Activated CD4-positive, alpha-beta T cell treated with anti-CD3 and anti-CD28 coated beads, Interleukin-10, Interleukin-2, amounts not matched to agents 100 ng/mL and 50 ng/mL, durations not matched to agents 16 hours and 8 hours (primary cell): ENCODE data around the gene GLB1L2.
"Not testable (repeated sequence)": the region's sequence is repeated elsewhere in the genome, so short reads cannot be mapped to it uniquely, and the experiment has no call there.

ENCODE experiments used
- DNase-seq: peaks from one replicate; pipeline ENCODE4 v3.0.0-alpha.2; 2020

The GLB1L2 gene

DNA sequence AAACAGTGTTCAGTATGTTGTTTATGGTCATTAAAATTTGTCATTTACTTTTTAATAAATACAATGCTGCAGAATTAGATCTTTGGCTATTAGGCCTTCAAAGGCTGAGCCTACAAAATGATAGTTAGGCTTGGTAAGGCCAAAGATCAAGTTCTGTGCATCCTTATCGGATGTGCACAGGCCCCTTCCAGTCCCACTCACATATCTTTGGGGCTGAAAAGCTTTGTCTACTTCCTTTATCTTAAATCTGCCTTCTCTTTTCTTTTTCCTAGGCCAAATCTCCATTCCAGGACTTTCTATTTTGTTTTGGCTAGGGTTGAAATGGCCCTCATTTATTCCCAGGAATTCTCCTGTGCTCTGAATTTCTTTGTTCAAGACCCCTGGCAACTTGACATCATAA, 3.4 kb upstream of the GLB1L2 start:
- no peak for DNase-seq

DNA sequence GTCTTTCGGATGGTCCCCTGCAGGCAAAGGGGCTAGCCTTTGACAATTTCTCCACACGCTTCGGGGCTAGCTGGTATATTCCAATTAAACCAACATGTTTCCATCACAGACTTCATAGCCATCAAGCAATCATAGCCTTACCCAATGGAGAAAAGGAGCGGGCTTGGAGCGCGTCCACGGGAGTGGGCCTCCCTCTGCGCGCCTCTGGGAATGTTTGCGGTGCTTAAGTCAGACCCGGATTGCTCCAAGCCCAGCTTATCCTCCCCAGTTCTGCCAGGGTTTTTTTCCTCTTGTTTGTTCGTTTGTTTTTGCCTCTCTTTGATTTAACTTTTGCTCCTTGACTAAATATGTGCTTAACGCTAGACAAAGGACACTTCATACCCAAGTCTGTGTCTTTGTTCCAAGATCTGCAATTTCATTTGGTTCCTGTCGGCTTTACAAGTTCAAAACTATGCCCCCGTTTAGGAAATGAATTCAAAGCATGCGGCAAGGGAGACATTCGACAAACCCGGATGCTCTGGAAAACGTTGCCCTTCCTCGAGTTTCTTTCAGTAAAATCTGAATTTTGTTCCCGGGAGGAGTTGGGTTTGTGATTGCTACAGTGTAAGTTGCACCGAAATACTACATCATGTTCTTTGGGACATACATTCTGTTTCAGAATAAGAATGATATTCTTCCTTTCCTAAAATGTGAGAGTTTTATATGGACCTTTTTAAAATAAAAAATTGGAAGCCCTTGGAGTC, 1.0 kb upstream of the GLB1L2 start:
- no peak for DNase-seq

DNA sequence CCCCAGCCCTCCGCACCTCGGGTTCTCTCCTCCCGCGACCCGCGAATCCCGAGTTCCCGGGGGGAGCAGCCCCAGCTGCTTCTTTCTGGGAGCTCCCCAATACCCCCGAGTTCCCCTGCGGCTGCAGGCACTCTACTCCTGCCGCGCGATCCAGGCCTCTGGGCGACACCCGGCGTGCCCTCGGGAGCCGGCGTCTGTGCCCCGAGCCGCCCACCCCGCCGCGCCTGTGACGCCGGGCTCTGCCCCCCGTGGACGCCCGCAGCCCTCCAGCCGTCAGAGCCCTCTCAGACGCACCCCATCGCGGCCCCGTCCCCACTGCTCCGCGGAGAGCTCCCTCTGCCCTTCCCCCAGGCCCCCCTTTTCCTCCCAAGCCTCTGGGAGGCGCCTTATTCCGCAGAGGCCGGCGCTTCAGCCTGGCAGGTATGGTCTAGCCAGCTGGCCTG, 422 bp downstream of the GLB1L2 start:
- peak; percentile 11 for DNase-seq

DNA sequence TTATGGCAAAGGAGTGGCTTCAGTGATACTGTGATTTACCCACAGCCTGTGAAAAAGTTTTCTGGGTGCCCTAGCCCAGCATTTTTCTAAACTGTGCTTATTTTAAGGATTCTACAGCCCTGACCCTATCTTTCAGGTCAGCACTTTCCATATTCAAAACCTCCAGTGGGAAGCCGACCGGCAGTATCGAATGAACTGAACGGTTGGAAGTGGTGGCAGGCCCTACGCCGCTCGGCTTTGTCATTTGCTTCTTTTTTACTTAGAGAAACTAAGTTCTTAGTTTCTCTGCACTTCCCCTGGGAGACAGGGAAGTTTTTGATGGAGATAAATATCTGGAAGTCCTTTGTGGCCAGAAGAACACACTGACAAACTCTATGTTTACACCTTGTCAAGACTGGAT, 994 bp downstream of the GLB1L2 start:
- no peak for DNase-seq

DNA sequence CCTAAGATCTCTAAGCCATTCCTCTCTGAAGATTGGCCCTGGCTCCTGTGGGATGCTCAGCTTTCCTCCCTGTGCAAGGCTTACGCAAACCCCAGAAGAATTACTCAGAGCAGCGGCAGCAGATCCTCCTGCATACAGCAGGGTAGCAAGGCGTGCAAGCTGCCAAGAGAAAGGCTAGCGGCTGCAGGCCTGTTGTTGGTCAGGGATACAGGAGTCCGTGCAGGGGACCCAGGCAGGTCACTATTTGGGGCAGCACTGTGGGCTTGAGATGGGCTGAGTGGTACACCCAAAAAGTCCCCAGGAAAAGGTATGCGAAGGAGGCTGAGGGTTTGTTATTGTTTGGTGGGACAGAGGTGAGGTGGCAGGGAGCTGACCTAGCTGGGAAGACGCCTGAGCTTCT, 1.5 kb downstream of the GLB1L2 start:
- no peak for DNase-seq

DNA sequence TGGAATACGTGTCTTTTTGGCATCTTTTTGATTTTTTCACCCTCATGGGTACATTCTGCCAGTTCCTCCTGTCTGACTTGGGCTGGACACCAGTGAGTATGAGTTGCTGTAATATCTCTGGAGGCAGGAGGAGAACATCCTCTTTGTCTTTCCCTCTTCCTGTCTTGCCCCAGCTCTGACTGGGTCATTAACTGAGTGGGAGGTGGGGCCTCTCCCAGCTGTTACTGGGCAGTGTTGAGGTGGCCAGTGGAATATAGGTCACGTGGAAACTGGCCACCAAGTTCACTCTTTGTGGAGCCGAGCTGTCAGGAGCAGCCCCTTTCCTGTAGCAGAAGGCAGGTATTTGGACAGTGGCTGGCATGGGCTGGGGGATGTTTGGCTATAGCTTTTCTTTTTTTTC, 2.2 kb downstream of the GLB1L2 start:
- no peak for DNase-seq

DNA sequence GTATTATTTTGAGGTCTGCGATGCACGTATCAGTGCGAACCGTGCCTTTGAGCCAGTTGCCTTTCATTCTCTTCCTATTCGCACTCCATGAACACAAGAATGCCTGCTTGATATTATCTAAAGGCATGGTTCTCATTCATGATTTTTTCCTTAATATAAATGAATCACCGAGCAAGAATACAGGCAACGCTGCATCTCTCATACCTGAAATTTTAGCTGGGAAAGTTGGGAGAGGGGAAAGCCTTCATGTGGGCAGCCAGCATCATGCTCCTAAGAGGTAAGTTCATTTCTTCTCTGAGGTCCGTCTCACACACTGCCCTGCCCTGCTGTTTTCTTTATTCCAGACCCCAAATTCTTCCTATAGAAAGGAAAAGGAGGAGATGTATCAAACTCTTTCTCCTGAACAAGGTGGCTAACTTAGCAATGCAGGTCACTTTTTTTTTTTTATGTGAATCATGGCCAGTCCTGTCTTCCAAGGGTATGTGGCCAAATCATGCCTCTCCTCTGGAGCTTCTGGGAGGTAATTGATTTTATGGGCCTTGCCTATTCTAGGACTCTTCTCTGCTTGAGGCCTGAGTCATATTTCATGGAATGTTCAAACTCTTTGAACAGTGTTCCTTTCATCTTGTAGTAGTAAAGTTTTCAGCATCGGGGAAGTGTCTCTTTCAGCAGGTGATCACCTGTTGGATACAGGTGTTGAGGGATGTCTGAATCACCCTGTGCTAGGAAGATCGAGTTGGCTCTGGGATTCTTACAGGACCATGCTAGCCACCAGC, 3.2 kb downstream of the GLB1L2 start:
- DNase-seq = no peak

DNA sequence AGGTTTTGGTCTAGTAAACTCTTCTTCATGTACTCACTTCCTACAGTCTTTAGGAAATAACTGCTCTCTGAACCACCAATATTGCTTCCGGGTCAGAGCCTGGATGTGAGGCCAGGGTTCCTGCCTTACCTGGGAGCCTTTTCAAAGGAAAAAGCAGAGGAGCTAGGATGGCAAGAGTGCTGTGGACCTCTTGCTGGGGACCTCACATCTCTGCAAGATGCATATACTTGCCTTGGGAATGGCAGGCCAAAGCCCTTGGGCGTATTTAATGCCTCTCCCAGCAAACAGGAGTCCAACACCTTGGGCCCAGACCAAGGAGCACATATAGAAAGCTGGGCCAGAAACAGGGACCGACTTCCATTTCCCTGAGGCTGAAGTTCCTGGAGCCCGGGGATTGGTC, 5.3 kb downstream of the GLB1L2 start:
- DNase-seq = no peak

DNA sequence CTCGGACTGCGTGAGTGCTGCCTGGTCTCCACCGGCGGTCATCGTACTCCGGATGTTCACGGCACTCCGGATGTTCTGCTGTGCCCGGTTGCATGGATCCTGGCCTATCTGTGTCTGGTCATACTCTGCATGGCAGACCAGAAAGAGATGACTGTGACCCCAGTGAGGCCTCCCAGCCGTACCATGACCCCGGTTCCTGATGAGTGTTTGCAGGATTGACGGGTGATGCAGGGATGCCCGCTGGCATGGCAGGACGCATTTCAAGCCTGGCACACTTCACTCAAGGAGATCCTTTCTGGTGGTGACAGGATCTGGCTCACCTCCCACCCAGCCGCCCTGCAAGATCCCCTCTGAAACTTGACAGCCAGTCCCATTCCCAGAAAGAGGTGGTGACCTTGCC, 6.3 kb downstream of the GLB1L2 start:
- DNase-seq = no peak

DNA sequence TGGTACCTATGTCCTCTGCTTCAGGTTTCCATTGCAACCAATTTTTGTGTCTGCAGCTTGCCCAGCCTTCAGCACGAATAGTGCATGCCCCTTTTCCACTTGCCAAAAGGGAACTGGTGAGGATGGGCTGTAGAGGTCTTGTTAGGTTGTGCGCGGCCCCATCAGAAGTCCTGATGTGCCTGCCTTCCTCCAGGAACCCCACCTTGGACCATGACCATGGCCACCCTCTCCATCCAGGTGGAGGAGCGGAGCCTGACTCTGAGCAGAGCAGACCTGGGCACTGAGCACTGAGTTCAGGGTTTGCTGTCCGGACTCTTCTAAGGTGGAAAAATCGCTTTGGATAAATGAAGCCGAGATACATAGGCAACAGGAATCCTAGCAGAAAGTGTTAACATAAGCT, 6.9 kb downstream of the GLB1L2 start:
- no peak for DNase-seq

DNA sequence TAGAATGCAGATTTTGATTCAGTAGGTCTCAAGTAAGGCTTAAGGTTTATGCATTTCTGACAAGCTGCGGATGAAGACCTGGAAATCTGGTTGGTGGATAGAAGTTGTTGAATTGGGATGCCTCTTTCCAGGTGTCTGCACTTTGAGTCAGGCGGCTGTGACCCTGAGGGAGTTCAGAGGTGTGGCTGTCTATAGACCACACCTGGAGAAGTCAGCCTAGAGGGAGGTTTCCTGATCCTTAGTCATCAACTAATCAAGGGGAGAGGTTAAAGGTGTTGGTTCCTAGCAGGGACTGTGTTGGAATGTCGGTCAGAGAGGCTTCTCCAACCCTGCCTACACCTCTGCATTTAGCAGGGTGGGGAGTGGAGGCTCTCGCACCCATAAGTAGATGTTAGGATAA, 8.0 kb downstream of the GLB1L2 start:
- no peak for DNase-seq

DNA sequence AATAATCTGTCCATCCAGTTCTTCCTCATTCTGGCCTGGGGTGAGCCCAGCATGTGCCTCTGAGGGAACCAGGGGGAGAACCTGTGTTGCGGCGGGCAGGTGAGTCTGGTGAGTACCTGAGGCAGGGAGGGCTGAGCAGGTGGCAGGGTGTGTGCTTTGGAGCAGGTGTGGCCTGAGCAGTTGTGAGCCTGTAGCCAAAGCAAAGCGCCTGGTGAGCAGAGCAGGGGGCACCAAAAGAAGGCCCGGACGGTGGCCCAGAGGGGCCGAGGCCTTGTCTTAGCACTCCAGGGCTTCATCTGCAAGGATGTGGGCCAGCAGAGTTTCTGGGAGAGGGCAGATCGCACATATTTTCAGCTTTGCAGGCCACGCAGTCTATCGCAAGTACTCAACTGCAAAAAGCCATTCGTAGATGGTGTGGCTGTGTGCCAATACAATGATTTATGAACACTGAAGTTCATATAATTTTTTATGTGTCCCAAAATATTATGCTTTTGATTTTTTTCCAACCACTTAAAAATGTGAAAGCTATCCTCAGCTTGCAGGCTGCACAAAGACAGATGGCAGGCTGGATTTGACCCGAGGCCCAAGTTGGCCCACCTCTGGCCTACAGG, 8.7 kb downstream of the GLB1L2 start:
- DNase-seq = no peak

DNA sequence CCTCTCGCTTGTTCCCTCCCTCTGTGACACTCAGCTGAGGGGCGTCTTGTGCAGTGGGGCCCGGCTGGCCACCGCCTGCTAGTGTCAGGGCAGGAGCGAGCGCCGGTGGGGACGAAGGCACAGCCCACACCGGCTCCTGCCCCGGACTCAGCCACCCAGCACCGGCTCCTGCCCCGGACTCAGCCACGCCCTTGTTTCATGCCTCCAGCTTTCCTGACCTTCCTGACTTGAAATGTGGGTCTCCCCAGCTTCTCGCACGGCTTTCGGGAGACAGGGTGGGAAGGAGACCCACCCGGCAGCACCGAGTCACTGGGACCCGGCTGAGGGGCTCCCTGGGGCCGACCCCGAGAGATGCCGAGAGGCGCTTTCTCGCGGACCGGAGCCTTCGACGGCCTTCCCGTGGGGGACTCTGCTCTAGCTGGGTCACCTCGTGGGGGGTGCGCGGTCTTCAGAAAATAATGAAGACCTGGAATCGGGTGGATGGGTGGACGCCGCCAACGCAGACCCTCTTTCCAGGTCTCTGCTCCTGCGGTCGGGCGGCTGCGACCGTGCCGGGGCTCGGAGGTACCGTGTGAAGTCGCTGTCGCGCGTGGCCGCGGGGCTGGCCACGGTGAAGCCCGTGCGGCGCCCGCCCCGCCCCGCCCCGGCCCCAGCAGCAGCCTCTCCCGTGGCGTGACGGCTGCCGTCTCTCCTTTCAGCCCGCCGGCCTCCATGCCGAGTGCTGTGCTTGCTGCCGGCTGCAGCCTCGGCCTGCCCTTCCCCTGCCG, 10.2 kb downstream of the GLB1L2 start:
- no peak for DNase-seq

DNA sequence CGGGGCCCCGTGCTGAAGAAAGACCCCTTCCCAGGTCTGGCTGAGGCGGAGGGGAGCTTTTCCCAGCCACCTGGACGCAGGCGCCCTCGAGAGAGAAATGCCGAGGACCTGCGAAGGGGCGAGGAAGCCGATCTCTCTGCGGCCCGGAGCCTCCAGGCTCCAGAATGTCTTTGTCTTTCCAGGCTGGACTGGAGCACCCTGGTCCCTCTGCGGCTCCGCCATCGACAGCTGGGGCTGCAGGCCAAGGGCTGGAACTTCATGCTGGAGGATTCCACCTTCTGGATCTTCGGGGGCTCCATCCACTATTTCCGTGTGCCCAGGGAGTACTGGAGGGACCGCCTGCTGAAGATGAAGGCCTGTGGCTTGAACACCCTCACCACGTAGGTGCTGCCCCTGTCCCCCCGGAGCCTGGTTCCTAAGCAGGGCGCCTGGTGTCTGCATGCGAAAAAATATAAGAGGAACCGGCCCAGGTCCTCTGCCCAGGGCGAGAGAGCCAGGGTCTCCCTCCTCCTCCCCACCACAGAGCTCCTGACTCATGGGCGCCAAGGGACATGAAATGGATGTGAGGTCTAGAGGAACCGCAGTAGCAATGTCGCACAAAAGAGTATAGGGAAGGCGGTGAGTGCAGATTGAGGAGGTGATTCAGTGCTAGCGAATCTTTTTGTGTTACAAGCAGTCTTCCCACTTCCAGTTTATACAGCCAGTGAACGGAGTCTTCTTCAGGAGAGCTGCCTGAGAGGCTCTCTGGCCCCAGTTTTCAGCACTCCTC, 11.0 kb downstream of the GLB1L2 start:
- DNase-seq = no peak

DNA sequence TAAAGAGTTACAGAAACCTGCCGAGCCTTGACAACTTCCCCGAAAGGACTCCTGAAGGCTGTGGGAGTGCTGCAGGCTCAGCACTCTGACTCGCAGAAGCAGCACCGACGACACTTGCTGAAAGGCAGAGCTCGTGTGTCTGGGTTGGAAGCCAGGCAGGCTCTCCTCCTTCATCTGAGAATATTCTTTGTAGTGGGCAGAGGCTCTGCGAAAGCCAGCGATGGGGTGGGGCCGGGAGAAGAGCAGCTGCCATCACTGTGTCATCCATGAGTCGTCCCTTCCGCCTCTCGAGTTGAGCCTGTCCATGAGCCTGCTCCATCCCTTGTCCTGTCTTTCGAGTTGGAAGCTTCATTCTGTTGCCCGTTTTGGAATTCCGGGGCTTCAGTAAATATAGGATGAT, 11.9 kb downstream of the GLB1L2 start:
- no peak for DNase-seq

DNA sequence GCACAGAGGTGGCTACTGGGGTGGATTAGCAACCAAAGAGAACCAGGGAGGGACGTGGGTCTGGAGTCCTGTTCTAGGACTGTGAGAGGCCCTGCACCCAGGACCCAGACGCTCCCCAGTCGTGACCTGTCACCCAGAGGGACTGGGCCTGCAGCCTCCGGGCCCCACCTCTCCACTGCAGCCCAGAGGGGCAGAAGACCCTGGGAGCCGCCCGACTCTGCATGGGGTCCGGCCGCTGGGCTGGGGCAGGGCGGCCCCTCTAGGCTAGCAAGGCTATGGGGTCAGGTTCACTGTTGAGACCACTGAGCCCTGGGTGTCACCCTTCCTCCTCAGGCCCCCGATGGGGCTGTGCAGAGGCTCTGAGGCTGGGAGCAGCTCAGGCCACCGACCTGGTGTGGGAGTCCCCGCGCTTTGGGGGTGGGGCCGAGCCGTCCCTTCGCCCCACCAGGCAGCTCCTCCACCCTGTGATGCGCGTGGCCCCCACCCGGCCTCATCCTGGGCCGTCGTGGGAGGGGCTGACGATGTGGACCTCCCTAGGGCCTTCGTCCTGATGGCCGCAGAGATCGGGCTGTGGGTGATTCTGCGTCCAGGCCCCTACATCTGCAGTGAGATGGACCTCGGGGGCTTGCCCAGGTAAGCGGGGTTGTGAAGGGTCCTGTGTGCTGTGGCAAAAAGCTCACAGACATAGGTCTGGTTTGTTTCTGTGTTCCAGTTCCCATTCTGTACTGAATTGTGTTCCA, 12.9 kb downstream of the GLB1L2 start:
- DNase-seq = not testable (repeated sequence)

DNA sequence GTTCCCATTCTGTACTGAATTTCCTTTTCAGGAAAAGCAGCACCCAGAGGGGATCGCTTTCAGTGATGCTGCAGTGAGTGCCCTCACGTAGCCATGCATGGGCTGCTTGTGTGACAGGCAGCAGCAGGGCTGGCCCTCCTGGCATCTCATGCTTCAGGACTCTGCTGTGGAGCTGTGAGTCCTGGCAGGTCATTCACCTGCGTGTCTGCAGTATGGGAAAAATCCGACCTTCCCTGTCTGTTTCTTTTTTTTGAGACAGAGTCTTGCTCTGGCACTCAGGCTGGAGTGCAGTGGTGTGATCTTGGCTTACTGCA, 13.4 kb downstream of the GLB1L2 start:
- DNase-seq = no peak

DNA sequence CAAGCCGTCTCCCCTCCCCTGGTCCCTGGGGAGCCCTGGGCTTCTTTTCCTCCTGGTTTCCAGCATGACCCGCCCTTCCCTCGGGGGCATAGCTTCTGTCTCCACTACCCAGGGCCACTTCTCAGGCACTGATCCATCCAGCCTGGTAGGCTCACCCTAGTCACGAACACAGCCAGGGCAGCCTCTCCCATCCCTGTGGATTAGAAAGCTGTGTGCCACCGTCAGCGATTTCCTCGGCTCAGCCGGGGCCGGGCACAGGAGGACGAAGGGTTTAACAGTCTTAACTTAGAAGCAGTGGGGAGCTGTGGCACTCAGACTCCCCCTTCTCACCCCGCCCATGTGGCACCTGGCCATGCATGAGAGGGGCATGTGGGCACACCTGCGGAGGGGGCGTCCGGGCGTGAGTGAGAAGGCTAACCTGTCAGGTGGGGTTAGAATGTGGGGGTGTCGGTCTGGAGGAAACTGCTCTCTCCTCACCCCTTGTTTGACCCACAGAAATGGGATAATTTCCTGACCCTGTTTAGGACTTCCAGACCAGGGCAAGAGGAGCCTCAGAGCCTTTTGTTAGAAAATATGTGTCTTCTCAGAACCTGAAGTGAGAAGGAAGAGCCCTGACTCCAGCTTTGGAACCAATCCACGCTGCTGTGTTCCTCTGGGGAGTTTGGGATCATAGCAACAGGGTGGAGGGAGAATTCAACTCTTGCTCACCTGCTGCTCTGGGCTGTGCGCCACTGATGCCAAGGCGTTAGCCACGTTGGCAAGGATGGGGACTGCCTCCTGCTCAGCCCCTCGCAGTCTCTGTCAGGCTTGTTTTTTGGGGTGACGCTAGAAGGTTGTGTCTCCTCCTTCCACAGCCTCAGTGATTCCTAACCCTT, 14.6 kb downstream of the GLB1L2 start:
- no peak for DNase-seq

DNA sequence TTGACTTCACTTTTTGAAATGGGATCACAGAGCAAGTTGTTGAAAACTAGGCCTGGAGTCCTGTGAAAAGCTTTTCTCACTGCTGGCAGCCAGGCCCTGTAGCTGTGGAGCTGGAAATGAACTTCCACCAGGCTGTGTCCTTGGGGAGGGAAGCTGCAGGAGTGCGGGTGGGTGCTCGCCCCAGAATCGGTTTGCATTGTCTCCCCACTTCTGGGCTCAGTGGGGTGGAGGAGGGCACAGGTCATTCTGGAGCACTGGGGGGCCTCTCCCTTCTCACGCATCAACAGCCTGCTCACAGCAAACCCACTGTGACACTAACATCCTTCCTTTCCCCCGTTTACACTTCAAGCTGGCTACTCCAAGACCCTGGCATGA, 15.2 kb downstream of the GLB1L2 start:
- no peak for DNase-seq

DNA sequence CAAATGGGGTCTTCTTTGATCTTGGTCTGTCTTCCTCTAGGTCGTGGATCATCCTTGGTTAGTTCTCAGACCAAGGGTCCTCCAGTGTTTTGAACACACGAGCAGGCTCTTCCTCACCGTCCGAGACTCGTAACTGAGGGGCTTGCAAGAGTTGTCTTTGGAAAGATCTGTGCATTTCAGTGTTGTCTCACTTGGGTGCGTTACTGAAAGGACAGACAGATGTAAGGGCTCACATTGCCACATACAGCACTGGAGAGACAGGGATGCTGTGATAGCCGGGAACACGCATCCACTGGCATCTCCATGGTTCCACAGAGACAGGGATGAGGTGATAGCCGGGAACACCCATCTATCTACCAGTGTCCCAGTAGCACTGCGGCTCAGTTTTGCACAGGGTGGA, 15.7 kb downstream of the GLB1L2 start:
- DNase-seq = no peak
